GM18526 (cell line): Measurements from ENCODE around the gene MYH9.

ENCODE experiments used
- POLR2A ChIP-seq: IDR thresholded peaks from 3 replicates; pipeline ENCODE4 v1.6.1; 2011; ENCODE audit not compliant: insufficient read length; ENCODE audit errors: extremely low read depth

MYH9 gene

GRCh38 chr22:36253523-36254490 is 134.0 kb downstream of the MYH9 start:
- TF ChIP-seq POLR2A, result no peak

DNA sequence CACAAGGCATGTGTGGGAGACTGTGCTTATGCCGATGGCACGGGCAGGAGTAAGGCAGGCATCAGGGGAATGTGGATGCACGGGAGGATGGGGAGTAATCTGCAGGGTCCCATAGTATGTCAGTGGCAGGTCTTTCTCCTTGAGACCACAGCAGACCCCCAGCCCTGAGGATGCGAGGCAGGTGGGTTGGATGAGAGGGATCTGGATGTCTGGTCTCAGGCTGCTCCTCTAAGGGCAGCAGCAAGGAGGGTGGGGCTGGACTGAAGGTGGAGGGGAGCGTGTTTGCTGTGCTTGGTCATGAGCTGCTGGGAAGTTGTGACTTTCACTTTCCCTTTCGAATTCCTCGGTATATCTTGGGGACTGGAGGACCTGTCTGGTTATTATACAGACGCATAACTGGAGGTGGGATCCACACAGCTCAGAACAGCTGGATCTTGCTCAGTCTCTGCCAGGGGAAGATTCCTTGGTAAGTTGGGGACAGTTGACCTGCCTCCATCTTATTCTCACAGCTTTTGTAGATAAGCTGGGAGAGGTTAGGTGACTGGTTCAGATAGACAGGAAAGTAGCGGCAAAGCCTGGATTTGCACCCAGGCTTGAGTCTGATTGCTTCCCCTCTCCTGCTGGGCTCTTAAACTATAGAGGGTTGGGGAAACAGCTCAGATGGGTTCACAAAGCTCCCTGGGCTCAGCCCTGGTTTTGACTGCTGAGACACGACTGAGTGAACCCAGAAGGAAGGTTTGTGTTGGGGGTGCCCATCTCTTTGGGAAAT is 134.8 kb downstream of the MYH9 start, which contains the start of gene APOL1:
Gene APOL1, plus strand, starts transcription at position 380 of the 769 bp plus-strand sequence. CDS start 1,823 bp downstream, outside the sequence.
- TF ChIP-seq POLR2A, result peak; percentile 50

DNA sequence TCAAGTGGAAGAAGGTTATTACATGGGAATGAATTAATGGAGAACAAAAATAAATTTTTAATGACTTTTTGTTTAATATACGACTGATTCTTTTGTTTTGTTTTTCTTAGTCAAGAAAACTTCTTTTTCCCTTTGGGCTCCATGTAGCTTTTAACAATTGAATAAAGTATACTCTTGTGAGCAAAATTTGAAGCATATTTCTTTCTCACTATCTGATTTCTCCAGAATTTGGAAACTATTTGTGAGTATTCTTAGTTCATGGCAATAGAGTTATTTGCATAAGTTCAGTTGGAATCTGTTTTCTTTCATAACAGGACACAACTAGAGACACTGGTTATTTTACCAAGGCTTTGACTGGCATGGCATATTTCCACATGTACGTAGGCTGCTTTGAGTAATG is 138.6 kb downstream of the MYH9 start:
- no peak for TF ChIP-seq POLR2A

- TF ChIP-seq POLR2A, result no peak
Measured at GRCh38 chr22:36247955-36248354, 139.8 kb downstream of the MYH9 start.

- TF ChIP-seq POLR2A, result no peak
Measured at GRCh38 chr22:36246718-36247117, 141.0 kb downstream of the MYH9 start.

DNA sequence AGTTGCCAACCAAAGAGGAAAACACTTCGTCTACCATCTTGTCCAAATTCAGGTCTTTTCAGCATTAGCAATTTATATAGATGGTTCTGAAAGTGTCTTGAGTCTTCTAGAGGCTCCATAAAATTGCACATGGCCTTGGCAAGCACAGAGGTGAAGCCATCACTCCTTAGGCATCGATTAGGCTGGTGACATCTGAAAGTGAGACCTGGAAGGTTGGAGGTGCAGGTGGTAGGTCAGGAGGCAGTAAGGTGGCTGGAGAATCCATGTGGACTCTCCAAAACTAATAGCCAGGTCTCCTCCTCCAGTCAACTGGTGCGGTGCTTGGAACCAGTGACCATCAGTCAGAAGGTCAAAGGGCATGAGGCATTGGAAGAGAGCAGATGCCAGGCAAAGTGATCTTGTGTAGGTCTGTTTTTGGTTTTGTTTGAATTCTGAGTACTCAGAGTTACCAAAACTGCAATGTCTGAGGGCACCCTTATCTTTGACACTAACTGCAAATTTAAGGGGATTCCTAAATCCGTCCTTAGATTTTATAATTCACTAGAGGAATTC is 141.9 kb downstream of the MYH9 start:
- TF ChIP-seq POLR2A, result no peak

- TF ChIP-seq POLR2A, result no peak
Measured at GRCh38 chr22:36244522-36245391, 143.0 kb downstream of the MYH9 start.

- TF ChIP-seq POLR2A, result no peak
Measured at GRCh38 chr22:36243986-36244385, 143.8 kb downstream of the MYH9 start.

DNA sequence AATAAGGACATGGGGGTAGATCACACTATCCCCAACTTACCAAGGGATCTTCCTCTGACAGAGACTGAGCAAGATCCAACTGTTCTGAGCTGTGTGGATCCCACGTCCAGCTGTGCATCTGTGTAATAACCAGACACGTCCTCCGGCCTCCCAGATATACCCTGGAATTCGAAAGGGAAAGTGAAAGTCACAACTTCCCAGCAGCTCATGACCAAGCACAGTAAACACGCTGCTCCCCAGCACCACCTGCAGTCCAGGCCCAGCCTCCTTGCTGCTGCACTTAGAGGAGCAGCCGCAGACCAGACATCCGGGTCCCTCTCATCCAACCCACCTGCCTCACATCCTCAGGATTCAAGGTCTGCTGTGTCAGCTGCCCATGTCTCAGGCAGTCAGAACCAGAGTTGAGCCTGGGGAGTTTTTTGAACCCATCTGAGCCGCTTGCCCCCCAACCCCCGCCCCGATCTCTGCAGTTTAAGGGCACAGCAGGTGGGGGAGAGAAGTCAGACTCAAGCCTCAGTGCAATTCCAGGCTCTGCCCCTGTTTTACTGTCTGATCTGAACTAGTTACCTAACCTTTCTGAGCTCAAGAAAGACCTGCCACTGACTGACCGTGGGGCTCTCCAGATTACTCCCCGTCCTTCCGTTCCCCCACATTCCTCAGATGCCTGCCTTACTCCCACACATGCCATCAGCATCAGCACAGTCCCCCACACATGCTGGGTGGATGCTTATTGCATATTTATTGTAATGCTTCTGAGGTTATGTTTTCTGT is 148.2 kb downstream of the MYH9 start, which contains the start of gene APOL2:
Gene APOL2, minus strand, starts transcription at position 127 of the 771 bp plus-strand sequence. CDS start 6,365 bp downstream, outside the sequence.
- TF ChIP-seq POLR2A, result peak; percentile 59

- no peak for TF ChIP-seq POLR2A
Measured at GRCh38 chr22:36239150-36239400, 148.7 kb downstream of the MYH9 start.

- no peak for TF ChIP-seq POLR2A
Measured at GRCh38 chr22:36238373-36239149, 149.2 kb downstream of the MYH9 start.

- TF ChIP-seq POLR2A, result no peak
Measured at GRCh38 chr22:36237462-36238372, 150.1 kb downstream of the MYH9 start.
